CD1c-positive myeloid dendritic cell (primary cell): ENCODE results near the gene CCL4L2.
"Not testable (repeated sequence)": the region's sequence is repeated elsewhere in the genome, so short reads cannot be mapped to it uniquely, and the experiment has no call there.

Experiments
- DNase-seq: peaks from one replicate; pipeline ENCODE4 v3.0.0-alpha.2; 2016; ENCODE audit errors: extremely low spot score

CCL4L2 gene

DNA sequence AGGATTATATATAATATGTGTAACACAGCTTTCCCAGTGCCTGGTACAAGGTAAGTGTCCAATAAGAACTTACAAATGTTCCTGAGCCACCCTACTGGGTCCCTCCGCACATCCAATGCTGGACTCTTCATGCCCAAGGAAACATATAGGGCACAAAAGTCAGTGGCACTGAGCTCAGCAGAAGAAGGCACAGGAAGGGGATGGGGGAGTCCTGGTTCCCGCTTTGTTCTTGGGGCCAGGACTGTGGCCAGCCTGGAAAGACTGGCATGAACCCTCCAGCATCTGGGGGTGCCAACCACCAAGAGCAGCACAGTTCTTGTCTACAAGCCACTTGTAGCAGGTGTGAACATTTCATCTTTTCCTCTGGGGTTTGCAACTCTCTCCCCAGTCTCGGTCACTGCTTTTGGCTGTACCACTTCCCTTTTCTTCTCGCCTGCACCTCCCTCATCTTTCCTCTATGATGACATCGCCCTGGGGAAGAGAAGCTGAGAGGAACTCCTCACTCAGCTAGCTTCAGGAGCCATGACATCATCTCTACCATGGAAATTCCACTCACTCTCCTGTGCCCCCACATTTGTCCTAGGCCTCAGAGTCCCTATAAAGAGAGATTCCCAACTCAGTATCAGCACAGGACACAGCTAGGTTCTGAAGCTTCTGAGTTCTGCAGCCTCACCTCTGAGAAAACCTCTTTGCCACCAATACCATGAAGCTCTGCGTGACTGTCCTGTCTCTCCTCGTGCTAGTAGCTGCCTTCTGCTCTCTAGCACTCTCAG is at the start of gene CCL4L2:
Gene CCL4L2, plus strand, starts transcription at position 625 of the 773 bp plus-strand sequence.
- DNase-seq = peak; percentile 75

DNA sequence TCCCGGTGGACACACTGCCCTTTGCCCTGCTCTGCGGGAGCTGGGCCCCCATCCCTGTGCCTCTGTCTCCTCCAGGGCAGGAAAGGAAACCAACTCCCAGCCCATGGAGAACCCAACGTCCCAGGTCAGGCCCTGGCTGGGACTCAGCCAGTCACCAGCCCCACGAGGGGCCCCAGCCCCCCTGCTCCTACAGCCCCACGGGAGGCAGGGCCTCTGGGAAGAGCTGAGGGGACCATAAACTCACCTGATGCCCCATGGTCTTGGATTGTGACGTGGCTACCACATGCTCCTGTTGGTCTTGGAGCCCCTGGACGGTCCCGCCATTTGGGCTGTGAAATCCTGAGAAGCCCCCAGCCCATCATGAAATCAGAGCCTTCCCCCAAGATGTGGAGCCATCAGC is 42.0 kb upstream of the CCL4L2 start:
- DNase-seq = not testable (repeated sequence)

GRCh38 chr17:36176536-36176935 is 34.3 kb upstream of the CCL4L2 start, which contains the start of gene TBC1D3B:
TSS of gene TBC1D3B (minus strand) at chr17:36176636. CDS start at chr17:36175050, 1,586 bp downstream.
- DNase-seq = not testable (repeated sequence)

DNA sequence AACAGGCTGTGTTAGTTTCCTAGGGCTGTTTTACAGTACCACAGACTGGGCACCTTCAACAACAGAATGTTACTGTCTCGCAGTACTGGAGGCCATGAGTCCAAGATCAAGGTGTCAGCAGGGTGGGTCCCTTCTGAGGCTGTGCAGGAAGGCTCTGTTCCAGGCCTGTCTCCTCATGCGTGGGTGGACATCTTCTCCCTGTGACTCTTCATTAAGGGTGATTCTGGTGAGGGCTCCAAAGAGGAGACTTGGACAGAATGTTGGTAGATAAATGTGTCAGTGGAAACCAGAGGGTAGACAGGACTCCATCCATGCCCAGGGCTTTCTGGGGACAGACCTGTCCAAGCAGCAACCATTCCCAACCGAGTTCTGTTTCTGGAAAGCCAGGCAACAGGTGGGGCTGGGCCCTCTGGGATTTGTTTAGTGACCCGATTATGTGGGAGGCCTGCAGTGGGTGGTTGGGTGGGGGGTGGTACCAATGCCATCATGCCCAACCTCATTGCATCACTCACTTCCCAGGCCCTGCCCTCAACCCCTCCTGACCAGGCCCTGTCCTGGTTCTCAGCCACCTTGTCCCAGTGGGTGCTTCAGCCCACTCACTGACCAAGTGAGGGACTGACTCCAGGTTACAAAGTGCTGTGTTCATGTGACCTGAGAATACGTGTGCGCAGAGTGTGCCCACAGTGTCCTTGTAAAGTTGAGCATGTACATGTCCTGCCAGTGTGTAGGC is 29.3 kb upstream of the CCL4L2 start:
- DNase-seq = peak; percentile 0

DNA sequence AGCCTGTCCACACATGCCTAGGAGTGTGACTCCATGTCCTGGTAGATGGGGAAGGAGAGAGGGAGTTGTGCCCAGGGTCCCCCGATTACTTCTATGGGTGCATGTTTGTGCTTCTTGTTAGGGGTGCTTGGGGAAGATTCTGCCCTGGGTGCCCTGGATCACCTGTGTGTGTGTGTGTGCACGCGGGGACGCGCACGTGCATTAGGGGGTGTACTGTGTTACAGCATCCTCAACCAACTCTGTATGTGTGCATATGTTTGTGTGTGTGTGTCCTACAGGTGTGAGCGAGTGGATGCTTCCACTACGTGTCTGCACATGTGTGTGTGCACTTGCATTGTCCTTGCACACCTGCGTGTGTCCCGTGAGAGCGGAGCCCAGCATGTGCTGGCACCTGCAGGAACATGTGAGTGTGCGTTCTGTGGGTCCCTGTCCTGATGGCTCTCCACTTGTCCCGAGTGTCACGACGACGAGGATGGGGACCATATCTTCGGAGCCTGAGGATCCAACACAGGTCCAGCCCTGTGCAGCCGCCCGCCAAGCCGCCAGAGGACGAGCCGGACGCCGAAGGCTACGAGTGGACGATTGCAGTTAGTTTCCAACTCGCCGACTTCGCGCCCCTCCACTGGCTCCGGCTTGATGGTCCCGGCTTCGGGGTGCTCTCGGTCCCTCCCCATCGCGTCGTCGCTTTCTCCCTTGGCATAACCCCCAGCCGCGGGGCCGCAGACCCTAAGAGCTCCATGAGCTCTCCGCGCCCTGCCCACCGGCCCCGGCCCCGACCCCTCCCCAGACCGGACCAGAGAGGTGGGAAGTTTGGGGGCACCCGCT is 28.5 kb upstream of the CCL4L2 start:
- DNase-seq = peak; percentile 1

- peak; percentile 61 for DNase-seq
Observed at GRCh38 chr17:36183001-36183971, 27.6 kb upstream of the CCL4L2 start.

DNA sequence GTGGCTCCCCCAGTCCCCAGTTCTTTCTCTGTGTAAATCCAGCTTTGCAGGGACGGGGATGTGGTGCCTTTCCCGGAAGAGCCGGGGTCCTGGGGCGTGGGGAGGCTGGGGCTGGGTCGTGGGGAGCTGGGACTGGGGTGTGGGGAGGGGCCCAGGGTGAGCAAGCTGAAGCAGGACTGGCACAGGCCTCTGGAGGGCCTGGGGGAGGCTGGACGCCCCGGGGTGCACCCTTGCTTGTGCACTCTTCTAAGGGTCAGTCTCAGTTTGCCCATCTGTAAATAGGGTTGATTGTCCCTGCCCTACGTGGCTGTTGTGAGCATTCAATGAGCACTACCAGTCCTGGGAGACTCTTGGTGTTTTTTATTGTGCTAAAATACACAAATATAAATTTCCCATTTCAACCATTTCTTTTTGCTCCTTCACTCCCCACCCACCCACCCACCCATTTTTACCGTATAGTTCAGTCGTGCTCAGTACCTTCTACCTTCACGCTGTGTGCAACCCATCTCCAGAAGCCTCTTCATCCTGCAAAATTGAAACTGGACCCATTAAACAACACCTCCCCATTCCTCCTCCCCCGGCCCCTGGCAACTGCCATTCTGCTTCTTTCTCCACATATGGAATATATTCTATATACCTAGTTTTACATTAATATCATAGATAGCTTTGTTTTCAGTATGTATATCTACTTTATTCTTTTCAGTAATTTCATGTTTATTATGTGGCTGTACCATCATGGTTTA is 26.7 kb upstream of the CCL4L2 start:
- DNase-seq = peak; percentile 0

DNA sequence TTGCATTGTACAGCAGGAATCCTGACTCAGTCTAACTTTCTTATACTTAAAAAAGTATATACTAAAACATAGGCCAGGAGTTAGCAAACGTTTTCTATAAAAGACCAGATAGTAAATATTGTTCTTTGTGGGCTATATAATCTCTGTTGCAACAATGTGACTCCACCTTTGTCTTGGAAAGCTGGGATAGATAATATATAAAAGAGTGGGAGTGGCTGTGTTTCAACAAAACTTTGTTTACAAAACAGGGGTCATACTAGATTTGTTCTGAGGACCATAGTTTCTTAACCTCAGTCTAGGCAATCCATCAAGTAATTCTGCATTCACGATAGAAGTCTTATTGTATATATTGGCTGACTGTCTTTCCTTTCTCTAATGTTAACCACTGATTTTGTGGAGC is 25.4 kb upstream of the CCL4L2 start:
- no peak for DNase-seq

DNA sequence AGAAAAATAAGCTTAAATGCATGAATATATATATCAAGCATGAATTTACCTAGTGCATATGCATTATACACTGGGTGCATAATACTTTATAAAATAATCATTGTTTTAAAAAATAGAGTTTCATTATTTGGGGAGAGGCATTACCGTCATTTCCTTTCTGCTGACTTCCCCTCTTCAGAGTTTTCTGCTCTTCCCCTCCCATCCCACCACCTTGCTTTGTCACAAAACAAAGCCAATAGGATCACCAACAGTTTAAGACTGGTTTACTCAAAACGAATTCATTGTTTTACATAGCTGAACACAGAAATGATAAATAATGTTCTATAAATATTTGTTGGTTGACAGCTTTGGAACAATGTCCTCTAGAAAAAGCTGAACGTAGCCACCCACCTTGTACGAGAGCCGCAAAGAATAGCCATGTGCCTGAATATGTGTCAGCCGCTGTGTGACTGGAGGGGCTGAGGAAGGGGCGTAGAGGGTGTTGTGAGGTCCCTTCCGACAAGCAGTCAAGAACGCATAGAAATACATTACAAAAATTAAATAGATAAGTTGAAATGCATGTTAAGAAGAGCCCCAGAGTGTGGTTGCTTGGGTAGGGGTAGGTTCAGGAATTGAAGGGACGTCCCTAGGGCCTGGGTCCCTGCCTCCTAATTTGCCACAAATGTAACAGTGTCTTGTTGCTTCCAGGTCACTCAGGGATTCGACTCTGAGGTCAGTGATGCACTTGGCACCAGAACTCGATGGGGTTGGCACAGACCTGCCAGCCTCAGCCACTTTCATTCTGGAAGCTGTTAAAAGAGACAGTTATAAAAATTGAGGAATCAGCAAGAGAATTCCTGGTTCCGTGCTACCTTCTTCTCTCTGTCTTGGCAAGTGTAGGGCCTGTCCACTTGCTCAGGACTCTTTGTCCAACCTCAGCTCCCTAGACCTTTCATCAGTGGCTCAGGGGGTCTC is 23.8 kb upstream of the CCL4L2 start:
- DNase-seq = not testable (repeated sequence)

GRCh38 chr17:36187943-36188665 is 22.8 kb upstream of the CCL4L2 start:
- DNase-seq = peak; percentile 39

- DNase-seq = peak; percentile 88
Observed at GRCh38 chr17:36188891-36189306, 22.0 kb upstream of the CCL4L2 start.

DNA sequence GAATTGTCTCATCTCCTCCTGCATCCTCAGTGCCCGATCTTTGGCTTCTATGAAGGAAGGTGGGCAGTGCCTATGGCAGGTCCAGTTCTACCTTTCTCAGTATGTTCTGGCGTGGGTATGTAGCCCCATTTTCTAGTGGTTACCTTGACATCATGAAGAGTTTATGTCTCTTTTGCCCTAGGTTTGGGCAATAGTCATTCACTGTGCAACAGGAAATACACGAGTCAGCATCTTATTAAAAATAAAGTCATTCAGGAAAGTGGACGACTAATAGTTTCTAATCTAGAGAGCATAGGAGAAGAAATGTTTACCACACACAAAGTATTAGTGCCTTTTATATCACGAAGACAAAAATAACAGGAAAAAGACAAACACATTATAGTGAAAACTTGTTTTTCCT is 20.9 kb upstream of the CCL4L2 start:
- not testable (repeated sequence) for DNase-seq

DNA sequence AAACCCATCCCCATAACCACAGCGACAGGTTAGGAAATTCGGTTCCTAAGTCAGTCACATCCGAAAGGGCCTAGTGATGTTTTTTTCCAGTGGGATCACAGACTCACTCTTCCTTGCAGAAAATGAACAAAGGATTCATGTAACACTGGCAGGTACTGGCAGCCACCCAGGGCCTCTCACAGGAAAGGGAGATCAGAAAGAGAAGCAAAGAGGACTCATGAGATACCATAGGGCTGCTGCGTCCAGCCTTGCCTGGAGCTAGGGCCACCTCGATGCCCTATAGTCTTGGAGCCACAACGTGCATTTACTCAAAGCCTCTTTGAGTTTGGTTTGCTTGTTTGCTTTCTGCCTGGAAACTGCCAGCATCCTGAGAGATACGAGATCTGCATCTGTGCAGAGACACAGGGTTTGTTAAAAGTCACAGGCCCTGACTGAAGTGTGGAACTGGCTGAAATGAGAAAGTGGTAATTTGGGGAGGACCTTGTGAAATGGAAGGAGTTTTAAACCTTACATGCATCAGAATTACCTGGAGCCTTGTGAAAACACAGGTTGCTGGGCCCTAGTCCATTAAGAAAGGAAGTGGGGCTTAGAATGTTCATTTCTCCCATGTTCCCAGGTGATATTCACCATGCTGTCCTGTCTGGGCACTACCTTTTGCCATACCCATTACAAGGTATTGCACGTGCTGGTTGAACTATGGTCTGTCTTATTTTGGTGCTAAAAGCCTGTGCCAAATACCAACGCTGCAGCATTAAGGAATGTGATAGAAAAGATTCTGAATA is 20.1 kb upstream of the CCL4L2 start:
- not testable (repeated sequence) for DNase-seq

GRCh38 chr17:36193216-36193775 is 17.6 kb upstream of the CCL4L2 start:
- DNase-seq = no peak

DNA sequence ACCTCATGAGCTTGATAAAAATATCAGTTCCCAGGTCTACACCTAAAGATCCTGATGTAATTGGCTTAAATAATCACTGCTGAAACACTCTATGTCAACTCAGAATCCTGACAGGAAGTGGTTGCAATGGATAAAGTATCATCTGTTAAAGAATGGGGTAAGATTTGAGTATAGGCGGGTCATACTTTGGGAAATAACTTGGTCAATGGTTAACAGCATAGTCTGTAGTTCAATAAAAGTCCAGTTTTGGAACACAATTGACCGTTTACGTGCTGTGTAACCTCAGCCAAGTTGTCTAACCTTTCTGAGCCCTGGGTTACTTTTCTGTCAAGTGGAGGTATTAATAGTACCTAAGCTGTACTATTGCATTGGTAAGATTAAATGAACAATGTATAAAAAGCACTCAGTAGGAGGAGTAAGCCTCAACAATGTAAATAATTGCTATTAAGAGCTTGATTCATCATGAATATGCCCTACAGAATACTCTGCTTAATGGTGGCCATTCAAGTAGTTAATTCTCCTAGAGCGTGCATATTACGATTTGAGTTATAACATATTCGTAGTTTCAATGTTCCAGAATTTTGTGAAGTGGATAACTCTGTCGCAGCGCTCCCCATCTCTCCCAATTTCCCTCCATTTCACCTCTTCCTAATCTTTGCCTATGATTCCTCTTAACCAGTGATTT is 16.6 kb upstream of the CCL4L2 start:
- not testable (repeated sequence) for DNase-seq

DNA sequence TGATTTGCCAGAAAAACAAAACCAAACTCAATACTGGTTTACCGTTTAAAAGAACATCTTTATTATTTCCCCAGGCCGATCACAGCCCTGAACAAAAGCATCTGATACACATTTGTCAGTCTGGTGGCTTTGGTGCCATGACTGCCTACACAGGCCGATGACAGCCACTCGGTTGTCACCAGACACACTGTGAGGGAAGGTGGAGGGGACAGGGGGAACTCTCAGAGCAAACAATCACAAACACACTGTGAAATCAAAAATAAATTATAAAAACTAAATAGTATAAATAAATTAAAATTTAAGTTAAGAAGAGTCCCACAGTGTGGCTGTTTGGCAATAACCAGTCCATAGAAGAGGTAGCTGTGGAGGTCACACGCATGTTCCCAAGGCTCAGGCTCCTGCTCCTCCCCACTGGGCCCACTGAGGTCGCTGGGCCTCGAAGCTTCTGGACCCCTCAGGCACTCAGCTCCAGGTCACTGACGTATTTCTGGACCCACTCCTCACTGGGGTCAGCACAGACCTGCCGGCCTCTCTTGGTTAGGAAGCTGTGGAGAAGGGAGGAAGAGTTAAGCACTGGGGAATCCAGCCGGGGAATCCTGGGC is 15.9 kb upstream of the CCL4L2 start:
- not testable (repeated sequence) for DNase-seq
